Hepatocyte (in vitro differentiated cells): ENCODE results near the gene ZMAT3. TPM values are rescaled to one million over a fixed set of nuclear protein-coding genes. Genes with fewer than 3 reads are reported as not detected.
"Not testable (repeated sequence)": the region's sequence is repeated elsewhere in the genome, so short reads cannot be mapped to it uniquely, and the experiment has no call there.

Experiments
- DNase-seq: peaks from one replicate; pipeline ENCODE4 v3.0.0-alpha.2; 2016; ENCODE audit warnings: low spot score
- H2AFZ ChIP-seq: fragments of 200-600 bp; sonication (generic); 2 replicates; pipeline ENCODE4 v1.6.0; 2016; ENCODE audit warnings: antibody characterized with exemption, mild to moderate bottlenecking
- H3K27ac ChIP-seq: fragments of 200-600 bp; sonication (generic); 2 replicates; pipeline ENCODE4 v1.5.1; 2016; ENCODE audit warnings: mild to moderate bottlenecking
- H3K27me3 ChIP-seq: fragments of 200-600 bp; sonication (generic); 2 replicates; pipeline ENCODE4 v1.6.1; 2016
- H3K36me3 ChIP-seq: fragments of 200-600 bp; sonication (generic); replicated peaks from 2 replicates; pipeline ENCODE4 v1.5.1; 2016; ENCODE audit warnings: low read depth; ENCODE audit not compliant: insufficient read depth
- H3K4me1 ChIP-seq: fragments of 200-600 bp; sonication (generic); 2 replicates; pipeline ENCODE4 v1.5.1; 2016; ENCODE audit warnings: mild to moderate bottlenecking, moderate library complexity; ENCODE audit not compliant: insufficient read depth
- H3K4me2 ChIP-seq: fragments of 200-600 bp; sonication (generic); 2 replicates; pipeline ENCODE4 v1.6.0; 2016
- H3K4me3 ChIP-seq: fragments of 200-600 bp; sonication (generic); 2 replicates; pipeline ENCODE4 v1.5.1; 2016; ENCODE audit warnings: mild to moderate bottlenecking
- H3K79me2 ChIP-seq: fragments of 200-600 bp; sonication (generic); 2 replicates; pipeline ENCODE4 v1.6.0; 2017; ENCODE audit warnings: mild to moderate bottlenecking
- H3K9me2 ChIP-seq: fragments of 200-600 bp; sonication (generic); replicated peaks from 2 replicates; pipeline ENCODE4 v1.6.0; 2017; ENCODE audit warnings: mild to moderate bottlenecking; ENCODE audit not compliant: insufficient read depth
- H3K9me3 ChIP-seq: fragments of 200-600 bp; sonication (generic); 2 replicates; pipeline ENCODE4 v1.5.1; 2016; ENCODE audit warnings: low read depth, mild to moderate bottlenecking
- H4K20me1 ChIP-seq: fragments of 200-600 bp; sonication (generic); 2 replicates; pipeline ENCODE4 v1.6.0; 2016; ENCODE audit warnings: mild to moderate bottlenecking; ENCODE audit not compliant: insufficient read depth, poor library complexity, severe bottlenecking
- CTCF ChIP-seq: fragments of 200-600 bp; sonication (generic); IDR thresholded peaks from 2 replicates; pipeline ENCODE4 v1.5.1; 2016; ENCODE audit warnings: antibody characterized with exemption, mild to moderate bottlenecking; ENCODE audit not compliant: poor library complexity
- EZH2 ChIP-seq: fragments of 200-600 bp; sonication (generic); IDR thresholded peaks from 2 replicates; pipeline ENCODE4 v1.6.1; 2016; ENCODE audit warnings: antibody characterized with exemption, mild to moderate bottlenecking, borderline replicate concordance
- EZH2phosphoT487 ChIP-seq: fragments of 200-600 bp; sonication (generic); IDR thresholded peaks from one replicate; pipeline ENCODE4 v1.6.1; 2018; ENCODE audit warnings: antibody characterized with exemption, mild to moderate bottlenecking, low read depth, moderate library complexity; ENCODE audit not compliant: unreplicated experiment, severe bottlenecking
- WGBS: methylation state at CpG from one replicate; pipeline ENCODE4 v1.1.6; 2016; ENCODE audit warnings: low lambda C conversion rate; ENCODE audit errors: missing lambda C conversion rate; 5-methylcytosine and 5-hydroxymethylcytosine counted together
- polyA plus RNA-seq: library from polyadenylated mRNA; unstranded; fragments of >200 nt; fragmentation: Nextera tagmentation; extraction: Ambion mirVana; gene quantifications from 2 replicates; pipeline ENCODE4 v1.2.1, GENCODE V29; 2016
- total RNA-seq: library from RNA; depleted of rRNA; stranded (reverse); fragments of >200 nt; gene quantifications from 2 replicates; pipeline ENCODE4 v1.2.3, GENCODE V29; 2014

ZMAT3 gene
- total and polyA plus RNA-seq, 2 experiments from 2014 or later: 17.9 to 24.0 TPM

DNA sequence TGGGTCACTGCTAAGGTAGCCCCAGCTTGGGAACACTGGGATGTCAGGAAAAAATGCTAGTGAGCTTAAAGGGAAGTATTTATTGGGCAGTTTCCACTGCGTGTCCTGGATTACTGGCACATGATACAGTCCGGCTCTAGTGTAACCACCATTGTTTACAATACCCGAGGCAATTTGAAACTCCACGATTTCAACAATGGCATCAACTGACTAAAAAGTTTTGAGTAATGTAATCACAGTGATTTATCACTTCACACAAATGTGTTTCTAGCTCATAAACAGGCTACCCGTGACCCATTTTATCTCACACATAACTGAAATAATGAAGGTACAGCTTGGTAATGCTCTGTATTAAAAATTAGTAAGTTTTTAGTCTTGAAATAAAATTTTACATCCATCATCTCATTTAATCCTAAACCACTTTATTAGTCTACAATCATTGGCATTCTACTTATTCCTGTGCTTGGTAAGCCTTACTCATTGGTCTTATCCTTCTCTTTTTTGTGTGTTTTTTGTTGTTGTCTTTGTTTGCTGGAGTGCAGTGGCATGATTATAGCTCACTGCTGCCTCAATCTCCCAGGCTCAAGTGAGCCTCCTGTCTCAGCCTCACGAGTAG is 7.6 kb downstream of the ZMAT3 start:
- H3K4me2 ChIP-seq: peak overlapping the region; percentile 47
- no peaks in the 10 kb centered on the region for H3K4me1 ChIP-seq
- peaks cover 74% of the 10 kb centered on the region for H3K79me2 ChIP-seq
- WGBS: 50% methylated on average over 6 of the region's 6 CpGs
- H3K27ac ChIP-seq: peak overlapping the region; percentile 36
- no peaks in the 10 kb centered on the region for H3K36me3 ChIP-seq
- TF ChIP-seq CTCF (no peak), EZH2 (no peak), EZH2phosphoT487 (no peak)
- no peak overlapping the region for H2AFZ ChIP-seq
- H4K20me1 ChIP-seq: no peaks in the 10 kb centered on the region
- DNase-seq: no peak
- H3K9me3 ChIP-seq: no peaks in the 10 kb centered on the region
- no peaks in the 10 kb centered on the region for H3K27me3 ChIP-seq
- H3K9me2 ChIP-seq: no peaks in the 10 kb centered on the region
- H3K4me3 ChIP-seq: no peak overlapping the region

DNA sequence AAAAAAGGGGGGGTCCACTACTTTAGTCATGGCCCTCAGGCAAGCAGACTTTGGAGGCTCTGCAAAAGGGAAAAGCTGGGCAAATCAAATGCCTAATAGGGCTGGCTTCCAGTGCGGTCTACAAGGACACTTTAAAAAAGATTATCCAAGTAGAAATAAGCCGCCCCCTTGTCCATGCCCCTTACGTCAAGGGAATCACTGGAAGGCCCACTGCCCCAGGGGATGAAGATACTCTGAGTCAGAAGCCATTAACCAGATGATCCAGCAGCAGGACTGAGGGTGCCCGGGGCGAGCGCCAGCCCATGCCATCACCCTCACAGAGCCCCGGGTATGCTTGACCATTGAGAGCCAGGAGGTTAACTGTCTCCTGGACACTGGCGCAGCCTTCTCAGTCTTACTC is 15.3 kb downstream of the ZMAT3 start:
- no peak for TF ChIP-seq CTCF
- Histone ChIP-seq H2AFZ (no peak overlapping the region), H3K9me3 (no peaks in the 10 kb centered on the region), H3K27ac (no peak overlapping the region), H3K4me1 (no peaks in the 10 kb centered on the region), H3K4me2 (no peak overlapping the region), H3K4me3 (no peak overlapping the region), H3K9me2 (no peaks in the 10 kb centered on the region), H4K20me1 (no peaks in the 10 kb centered on the region), H3K36me3 (no peaks in the 10 kb centered on the region), H3K79me2 (peaks cover 33% of the 10 kb centered on the region), H3K27me3 (no peaks in the 10 kb centered on the region)
- WGBS: 97% methylated on average over 8 of the region's 8 CpGs
- DNase-seq: no peak

GRCh38 chr3:179054565-179054964 is 17.0 kb downstream of the ZMAT3 start:
- not testable (repeated sequence) for H3K4me2 ChIP-seq, H3K9me3 ChIP-seq, H3K27me3 ChIP-seq, H3K27ac ChIP-seq, DNase-seq, H4K20me1 ChIP-seq, H3K4me3 ChIP-seq, H2AFZ ChIP-seq, H3K36me3 ChIP-seq, H3K9me2 ChIP-seq, H3K4me1 ChIP-seq
- WGBS: 92% methylated on average over 13 of the region's 13 CpGs
- H3K79me2 ChIP-seq: peaks cover 34% of the 10 kb centered on the region

- no peak overlapping the region for H3K4me3 ChIP-seq
- no peak overlapping the region for H2AFZ ChIP-seq
- H3K27ac ChIP-seq: no peak overlapping the region
- no peaks in the 10 kb centered on the region for H3K36me3 ChIP-seq
- no peak overlapping the region for H3K4me2 ChIP-seq
- 93% methylated on average over 8 of the region's 8 CpGs for WGBS
- peaks cover 73% of the 10 kb centered on the region for H3K79me2 ChIP-seq
- H3K27me3 ChIP-seq: no peaks in the 10 kb centered on the region
- H4K20me1 ChIP-seq: no peaks in the 10 kb centered on the region
- no peak for TF ChIP-seq EZH2phosphoT487
- TF ChIP-seq CTCF: no peak
- TF ChIP-seq EZH2: no peak
- no peak for DNase-seq
- H3K9me3 ChIP-seq: no peaks in the 10 kb centered on the region
- no peaks in the 10 kb centered on the region for H3K4me1 ChIP-seq
- H3K9me2 ChIP-seq: no peaks in the 10 kb centered on the region
Measured at GRCh38 chr3:179046497-179047353, 24.9 kb downstream of the ZMAT3 start.
